Kidney (tissue), 14 donors: ENCODE measurements around the gene STK33. TPM values are rescaled to one million over a fixed set of nuclear protein-coding genes. Genes with fewer than 3 reads are reported as not detected.

ENCODE experiments used
- DNase-seq, 5 donors: peaks; one replicate each; pipeline ENCODE4 v3.0.0-alpha.2; 2013 to 2020
- FAIRE-seq: peaks from 2 replicates; lab custom pipeline; 2012; peaks lifted over from hg19 to GRCh38; lab: Jason Lieb, UNC
- H3K27ac ChIP-seq, 2 donors: one replicate each; pipeline ENCODE4 v1.7.0; 2013; ENCODE audit warnings: low read depth in 2 of 2, low read length in 2 of 2, inconsistent platforms in 1 of 2
- H3K27me3 ChIP-seq: one replicate; pipeline ENCODE4 v1.7.1; 2013; ENCODE audit warnings: low read length, inconsistent platforms; ENCODE audit not compliant: control insufficient read depth, insufficient read depth
- H3K36me3 ChIP-seq, 3 donors: one replicate each; pipeline versions ENCODE4 v1.7.0 to v1.7.1; 2013; ENCODE audit warnings: low read length in 3 of 3, control low read depth in 1 of 3, inconsistent platforms in 1 of 3; ENCODE audit not compliant: insufficient read depth in 3 of 3, control insufficient read depth in 2 of 3
- H3K4me1 ChIP-seq, 3 donors: one replicate each; pipeline versions ENCODE4 v1.7.0 to v1.7.1; 2013; ENCODE audit warnings: low read length in 3 of 3, inconsistent platforms in 1 of 3, low read depth in 1 of 3; ENCODE audit not compliant: control insufficient read depth in 2 of 3, insufficient read depth in 2 of 3
- H3K4me3 ChIP-seq, 3 donors: one replicate each; pipeline versions ENCODE4 v1.7.0 to v1.8.1; 2013; ENCODE audit warnings: low read length in 3 of 3, control low read depth in 1 of 3, inconsistent platforms in 1 of 3
- H3K9ac ChIP-seq, 3 donors: one replicate each; pipeline versions ENCODE4 v1.7.0 to v1.7.1; 2013; ENCODE audit warnings: low read length in 3 of 3, control low read depth in 1 of 3, inconsistent platforms in 1 of 3
- H3K9me3 ChIP-seq, 3 donors: one replicate each; pipeline versions ENCODE4 v1.7.0 to v1.7.1; 2013; ENCODE audit warnings: low read length in 3 of 3, control low read depth in 1 of 3, inconsistent platforms in 1 of 3; ENCODE audit not compliant: control insufficient read depth in 2 of 3, insufficient read depth in 1 of 3
- intact Hi-C: fragments of 100-400 bp; cut with DNase I; formaldehyde crosslinking; loops from one replicate; pipeline ENCODE4 v1.11.1; 2022
- polyA plus RNA-seq: library from polyadenylated mRNA; stranded (reverse); fragments of 350-450 nt; fragmentation: Illumina TruSeq; extraction: RNeasy Lipid Tissue Mini Kit (QIAGEN cat#74804); gene quantifications from one replicate; pipeline ENCODE4 v1.2.3, GENCODE V29; 2014; ENCODE audit warnings: low read depth, low replicate concordance; ENCODE audit not compliant: insufficient read depth
- total RNA-seq: library from RNA; stranded (reverse); fragmentation: NEBNext Ultra II Directional; extraction: Animal tissue kit (Norgen Biotek cat#: 25700); gene quantifications from one replicate; pipeline ENCODE4 v1.2.1, GENCODE V29; 2021
- TF ChIP-seq, protein P1 (sequence below): IDR thresholded peaks from 3 replicates; pipeline ENCODE4 v1.5.1; 2012; ENCODE audit warnings: mild to moderate bottlenecking, moderate library complexity, borderline replicate concordance; ENCODE audit not compliant: insufficient read depth; ENCODE audit errors: extremely low read depth
- donor health status: control.
- donor health status: control.
- donor health status: control.
- donor health status: control.
- donor health status: control.
- donor health status: DM: yes; HTN: yes; CAD: no.
- donor health status: Normal renal cell carcinoma (clear cell type).

The STK33 gene
- total and polyA plus RNA-seq, 2 donors from 2014 or later: 11.9 to 19.3 TPM

DNA sequence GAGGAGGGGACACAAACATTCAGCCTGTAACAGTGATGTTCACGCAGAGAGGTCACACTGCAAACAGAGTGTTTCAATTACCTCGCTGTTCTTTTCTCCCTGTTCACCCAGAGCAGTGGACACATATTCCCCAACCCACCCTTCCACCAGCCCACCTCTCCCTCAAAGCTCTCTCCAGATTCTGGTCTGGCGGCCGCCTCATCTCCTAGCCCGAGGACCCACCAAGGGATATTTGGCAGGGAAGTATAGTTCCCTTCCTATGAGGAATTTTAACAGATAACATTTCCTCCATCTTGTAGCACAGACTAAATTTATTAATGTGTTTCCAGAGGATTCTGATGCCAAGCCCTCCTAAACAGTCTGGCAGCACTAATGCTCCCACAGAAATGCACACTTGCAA, 219.3 kb downstream of the STK33 start:
- intact Hi-C loops: no loop called here
- H3K4me3 ChIP-seq: no peak overlapping the region

DNA sequence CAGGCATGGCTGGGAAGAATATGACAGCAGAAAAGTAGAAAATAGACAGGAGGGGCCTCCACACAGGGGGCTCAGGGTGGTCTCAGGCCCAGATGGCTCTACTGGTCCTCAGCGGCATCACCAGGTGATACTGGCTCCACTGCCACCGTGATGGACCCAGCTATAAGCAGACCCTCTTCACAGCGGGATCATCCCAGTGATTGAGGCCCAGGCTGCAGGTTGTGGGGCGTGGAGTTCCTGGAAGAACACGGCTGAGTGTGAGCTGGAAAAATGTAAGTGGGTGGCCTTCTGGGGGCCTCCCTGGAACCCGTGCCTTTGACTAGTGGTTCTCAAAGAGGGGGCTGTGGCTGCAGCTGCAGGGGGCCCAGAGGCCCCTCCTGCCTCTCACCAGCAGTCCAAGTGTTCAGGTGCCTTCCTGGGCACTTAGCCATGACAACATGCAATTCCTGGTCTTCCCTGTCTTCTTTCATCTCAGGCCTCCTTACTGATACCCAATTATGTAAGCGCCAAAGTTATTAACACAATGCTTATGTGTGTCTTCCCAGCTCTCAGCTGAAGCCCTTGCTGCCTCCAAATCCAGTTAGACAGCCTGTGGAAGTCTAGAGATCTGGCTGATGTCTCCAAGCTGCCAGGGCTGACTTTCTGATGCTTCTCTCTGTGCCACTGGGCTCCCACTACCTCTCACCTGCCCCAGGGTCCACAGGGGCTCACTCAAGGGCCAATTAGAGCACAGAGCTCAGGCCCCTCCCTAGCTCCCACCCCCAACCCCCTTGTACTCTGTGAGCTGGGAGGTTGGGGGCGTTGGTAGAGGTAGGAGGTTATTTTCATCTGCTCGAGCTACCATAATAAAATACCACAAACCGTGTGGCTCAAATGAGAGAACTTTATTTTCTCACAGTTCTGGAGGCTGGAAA, 220.3 kb downstream of the STK33 start:
- no peak for DNase-seq
- no peaks in the 10 kb centered on the region for H3K4me1 ChIP-seq

More for the DNA sequence above, 219.3 kb downstream of the STK33 start:
- Histone ChIP-seq H3K9ac (no peak overlapping the region), H3K4me1 (no peaks in the 10 kb centered on the region), H3K27me3 (no peaks in the 10 kb centered on the region), H3K36me3 (no peaks in the 10 kb centered on the region), H3K9me3 (no peaks in the 10 kb centered on the region), H3K27ac (no peak overlapping the region)
- no peak for DNase-seq
- no peak for FAIRE-seq
- TF ChIP-seq, protein P1, sequence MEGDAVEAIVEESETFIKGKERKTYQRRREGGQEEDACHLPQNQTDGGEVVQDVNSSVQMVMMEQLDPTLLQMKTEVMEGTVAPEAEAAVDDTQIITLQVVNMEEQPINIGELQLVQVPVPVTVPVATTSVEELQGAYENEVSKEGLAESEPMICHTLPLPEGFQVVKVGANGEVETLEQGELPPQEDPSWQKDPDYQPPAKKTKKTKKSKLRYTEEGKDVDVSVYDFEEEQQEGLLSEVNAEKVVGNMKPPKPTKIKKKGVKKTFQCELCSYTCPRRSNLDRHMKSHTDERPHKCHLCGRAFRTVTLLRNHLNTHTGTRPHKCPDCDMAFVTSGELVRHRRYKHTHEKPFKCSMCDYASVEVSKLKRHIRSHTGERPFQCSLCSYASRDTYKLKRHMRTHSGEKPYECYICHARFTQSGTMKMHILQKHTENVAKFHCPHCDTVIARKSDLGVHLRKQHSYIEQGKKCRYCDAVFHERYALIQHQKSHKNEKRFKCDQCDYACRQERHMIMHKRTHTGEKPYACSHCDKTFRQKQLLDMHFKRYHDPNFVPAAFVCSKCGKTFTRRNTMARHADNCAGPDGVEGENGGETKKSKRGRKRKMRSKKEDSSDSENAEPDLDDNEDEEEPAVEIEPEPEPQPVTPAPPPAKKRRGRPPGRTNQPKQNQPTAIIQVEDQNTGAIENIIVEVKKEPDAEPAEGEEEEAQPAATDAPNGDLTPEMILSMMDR: no peak

DNA sequence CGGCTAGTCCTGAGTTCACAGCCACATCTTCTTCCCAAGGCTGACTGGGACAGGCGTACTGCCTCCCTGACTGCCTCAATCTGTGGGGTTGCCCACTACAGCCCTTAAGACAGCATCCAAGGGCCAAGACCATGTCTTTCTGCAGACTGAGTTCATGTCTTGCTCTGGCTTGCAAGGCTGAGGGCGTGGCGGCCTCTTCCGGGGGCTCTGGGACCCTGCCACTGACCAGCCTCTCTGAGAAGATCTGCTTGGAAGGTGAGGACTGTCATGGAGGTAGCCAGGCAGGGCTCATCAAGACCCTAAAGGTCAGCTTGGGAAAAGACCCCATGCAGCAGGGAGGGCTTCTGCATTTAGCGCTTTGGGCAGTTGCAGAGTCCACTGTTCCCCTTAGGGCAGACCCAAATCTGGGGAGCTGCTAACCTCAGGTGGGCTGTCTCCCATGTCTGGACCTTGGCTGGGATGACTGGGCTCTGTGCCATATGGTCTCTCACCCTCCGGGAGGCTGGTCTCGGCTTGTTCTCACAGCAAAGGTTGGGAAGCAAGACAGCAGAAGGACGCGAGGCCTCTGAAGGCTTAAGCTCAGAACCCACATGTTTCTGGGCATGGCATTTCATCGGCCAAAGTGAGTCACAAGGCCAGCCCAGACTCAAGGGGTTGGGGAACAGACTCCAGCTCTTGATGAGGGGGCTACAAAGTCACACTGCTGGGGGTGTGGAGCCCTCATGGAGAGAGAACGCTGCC, 221.2 kb downstream of the STK33 start:
- no peak overlapping the region for H3K9ac ChIP-seq
- no peaks in the 10 kb centered on the region for H3K4me1 ChIP-seq
- H3K4me3 ChIP-seq: no peak overlapping the region
- H3K27me3 ChIP-seq: no peaks in the 10 kb centered on the region
- TF ChIP-seq, protein P1: no peak
- intact Hi-C loops: no loop called here
- no peaks in the 10 kb centered on the region for H3K9me3 ChIP-seq
- no peak for FAIRE-seq
- no peak for DNase-seq
- no peak overlapping the region for H3K27ac ChIP-seq
- no peaks in the 10 kb centered on the region for H3K36me3 ChIP-seq

More for the DNA sequence above, 220.3 kb downstream of the STK33 start:
- Histone ChIP-seq H3K4me3 (no peak overlapping the region), H3K27ac (no peak overlapping the region), H3K36me3 (no peaks in the 10 kb centered on the region), H3K9ac (no peak overlapping the region), H3K9me3 (no peaks in the 10 kb centered on the region), H3K27me3 (no peaks in the 10 kb centered on the region)
- FAIRE-seq: no peak
- intact Hi-C loops: no loop called here
- TF ChIP-seq, protein P1: no peak
